Activated CD8-positive, alpha-beta memory T cell treated with anti-CD3 and anti-CD28 coated beads, Interleukin-2, amount 10 ng/mL, durations not matched to agents 7 days and 5 days (primary cell): ENCODE results near the gene EHD1. TPM values are rescaled to one million over a fixed set of nuclear protein-coding genes. Genes with fewer than 3 reads are reported as not detected.

Source experiments
- ATAC-seq: fragments of 150-1000 bp; cut with Tn5 transposase; one replicate; pipeline ENCODE4 v1.10.0; 2021; ENCODE audit warnings: moderate library complexity
- CTCF ChIA-PET: fragments of 350-600 bp; sonication (Branson Sonifier 250); formaldehyde crosslinking; loops from one replicate; lab custom pipeline; 2021; ENCODE audit warnings: antibody characterized with exemption; lab: Charles Lee
- DNase-seq: peaks from one replicate; pipeline ENCODE4 v3.0.0-alpha.2; 2020
- H3K27ac Mint-ChIP-seq: one replicate; pipeline ENCODE4 v1.8.0; 2021; ENCODE audit warnings: mild to moderate bottlenecking, mixed read lengths
- H3K27me3 Mint-ChIP-seq: one replicate; pipeline ENCODE4 v1.8.0; 2021; ENCODE audit warnings: mixed read lengths
- H3K36me3 Mint-ChIP-seq: one replicate; pipeline ENCODE4 v1.8.0; 2021; ENCODE audit warnings: mild to moderate bottlenecking, mixed read lengths
- H3K4me1 Mint-ChIP-seq: one replicate; pipeline ENCODE4 v1.8.0; 2021; ENCODE audit warnings: mixed read lengths
- H3K4me3 Mint-ChIP-seq: one replicate; pipeline ENCODE4 v1.8.0; 2021; ENCODE audit warnings: mild to moderate bottlenecking, moderate library complexity, mixed read lengths
- H3K9me3 Mint-ChIP-seq: one replicate; pipeline ENCODE4 v1.8.0; 2022; ENCODE audit warnings: low read depth, mixed read lengths
- total RNA-seq, 2 experiments: library from RNA; stranded (reverse); gene quantifications; one replicate each; pipeline ENCODE4 v1.2.3, GENCODE V29; 2021

The EHD1 gene
- total RNA-seq, 2 experiments from 2014 or later: 149 to 155 TPM

- no peaks in the 10 kb centered on the region for H3K9me3 Mint-ChIP-seq
- H3K27me3 Mint-ChIP-seq: no peaks in the 10 kb centered on the region
- ATAC-seq: no peak
These were observed 40.5 kb downstream of the EHD1 start for GRCh38 chr11:64837887-64838351.

GRCh38 chr11:64836448-64837072 lies 41.9 kb downstream of the EHD1 start:
- ATAC-seq (no peak), DNase-seq (no peak)
- H3K4me3 Mint-ChIP-seq: no peak overlapping the region
- peaks cover 10% of the 10 kb centered on the region for H3K4me1 Mint-ChIP-seq
- H3K36me3 Mint-ChIP-seq: no peaks in the 10 kb centered on the region
- no peak overlapping the region for H3K27ac Mint-ChIP-seq
- CTCF ChIA-PET: interaction anchor here (0.9 to 1.0 kb wide), 2 partner anchors 8 to 57 kb away, joined by 3 to 5 read pairs; partner anchors contain the start of gene CDC42BPG
- no peaks in the 10 kb centered on the region for H3K27me3 Mint-ChIP-seq
- no peaks in the 10 kb centered on the region for H3K9me3 Mint-ChIP-seq

More at GRCh38 chr11:64837887-64838351, 40.5 kb downstream of the EHD1 start:
- DNase-seq: no peak
- Mint-ChIP-seq H3K4me3 (no peak overlapping the region), H3K4me1 (peaks cover 10% of the 10 kb centered on the region), H3K36me3 (no peaks in the 10 kb centered on the region), H3K27ac (no peak overlapping the region)
- CTCF ChIA-PET: interaction anchor here (0.9 to 22.7 kb wide), 2 partner anchors 11 to 23 kb away, joined by 3 to 409 read pairs; no protein-coding TSS in a partner anchor

- H3K4me3 Mint-ChIP-seq: no peak overlapping the region
- no peak overlapping the region for H3K27ac Mint-ChIP-seq
- no peaks in the 10 kb centered on the region for H3K27me3 Mint-ChIP-seq
- CTCF ChIA-PET: interaction anchor here (0.7 to 1.2 kb wide), 5 partner anchors 8 to 281 kb away, joined by 3 to 5 read pairs (median 3); partner anchors contain the start of genes CDC42BPG and ZNHIT2
- H3K9me3 Mint-ChIP-seq: no peaks in the 10 kb centered on the region
- no peaks in the 10 kb centered on the region for H3K36me3 Mint-ChIP-seq
- DNase-seq (no peak), ATAC-seq (no peak)
- peaks cover 10% of the 10 kb centered on the region for H3K4me1 Mint-ChIP-seq
These were observed 42.6 kb downstream of the EHD1 start for GRCh38 chr11:64835616-64836447.

GRCh38 chr11:64834723-64835615 lies 43.5 kb downstream of the EHD1 start:
- no peaks in the 10 kb centered on the region for H3K9me3 Mint-ChIP-seq
- no peaks in the 10 kb centered on the region for H3K36me3 Mint-ChIP-seq
- no peak overlapping the region for H3K27ac Mint-ChIP-seq

GRCh38 chr11:64834031-64834722 lies 44.2 kb downstream of the EHD1 start:
- Mint-ChIP-seq H3K4me3 (no peak overlapping the region), H3K27ac (no peak overlapping the region), H3K27me3 (no peaks in the 10 kb centered on the region), H3K9me3 (no peaks in the 10 kb centered on the region), H3K4me1 (peaks cover 10% of the 10 kb centered on the region), H3K36me3 (no peaks in the 10 kb centered on the region)
- DNase-seq (no peak), ATAC-seq (no peak)
- CTCF ChIA-PET: interaction anchor here (0.9 to 1.4 kb wide), 3 partner anchors 11 to 278 kb away, joined by 3 to 10 read pairs (median 3); partner anchors contain the start of gene CDC42BPG

More at GRCh38 chr11:64834723-64835615, 43.5 kb downstream of the EHD1 start:
- no peaks in the 10 kb centered on the region for H3K27me3 Mint-ChIP-seq
- H3K4me3 Mint-ChIP-seq: no peak overlapping the region
- CTCF ChIA-PET: interaction anchor here (0.7 to 1.4 kb wide), 7 partner anchors 9 to 282 kb away, joined by 3 to 10 read pairs (median 3); partner anchors contain the start of genes CDC42BPG and ZNHIT2
- H3K4me1 Mint-ChIP-seq: peaks cover 10% of the 10 kb centered on the region
- ATAC-seq (no peak), DNase-seq (no peak)

GRCh38 chr11:64833509-64833908 lies 44.9 kb downstream of the EHD1 start:
- ATAC-seq (no peak), DNase-seq (no peak)
- peaks cover 10% of the 10 kb centered on the region for H3K4me1 Mint-ChIP-seq
- H3K9me3 Mint-ChIP-seq: no peaks in the 10 kb centered on the region
- H3K27ac Mint-ChIP-seq: no peak overlapping the region
- no peaks in the 10 kb centered on the region for H3K36me3 Mint-ChIP-seq
- CTCF ChIA-PET: interaction anchor here (1.0 kb wide), 1 partner anchor 10 kb away, joined by 3 read pairs; the partner anchor contains the start of gene CDC42BPG
- H3K27me3 Mint-ChIP-seq: no peaks in the 10 kb centered on the region
- no peak overlapping the region for H3K4me3 Mint-ChIP-seq

GRCh38 chr11:64833198-64833502 lies 45.3 kb downstream of the EHD1 start:
- Mint-ChIP-seq H3K9me3 (no peaks in the 10 kb centered on the region), H3K27me3 (no peaks in the 10 kb centered on the region), H3K27ac (no peak overlapping the region), H3K36me3 (no peaks in the 10 kb centered on the region), H3K4me3 (no peak overlapping the region), H3K4me1 (peaks cover 10% of the 10 kb centered on the region)
- no peak for DNase-seq
- ATAC-seq: no peak
- CTCF ChIA-PET: interaction anchor here (1.0 kb wide), 1 partner anchor 11 kb away, joined by 3 read pairs; the partner anchor contains the start of gene CDC42BPG

GRCh38 chr11:64832467-64833197 lies 45.8 kb downstream of the EHD1 start:
- H3K4me1 Mint-ChIP-seq: peaks cover 9% of the 10 kb centered on the region
- CTCF ChIA-PET: interaction anchor here (1.0 kb wide), 1 partner anchor 11 kb away, joined by 3 read pairs; the partner anchor contains the start of gene CDC42BPG
- H3K27me3 Mint-ChIP-seq: no peaks in the 10 kb centered on the region

GRCh38 chr11:64831411-64831891 lies 47.0 kb downstream of the EHD1 start:
- DNase-seq (no peak), ATAC-seq (no peak)
- H3K9me3 Mint-ChIP-seq: no peaks in the 10 kb centered on the region
- no peaks in the 10 kb centered on the region for H3K36me3 Mint-ChIP-seq
- CTCF ChIA-PET: no interaction called here
- H3K4me3 Mint-ChIP-seq: no peak overlapping the region
- H3K4me1 Mint-ChIP-seq: no peaks in the 10 kb centered on the region
- H3K27ac Mint-ChIP-seq: no peak overlapping the region
- H3K27me3 Mint-ChIP-seq: no peaks in the 10 kb centered on the region

More at GRCh38 chr11:64832467-64833197, 45.8 kb downstream of the EHD1 start:
- no peak overlapping the region for H3K27ac Mint-ChIP-seq
- no peaks in the 10 kb centered on the region for H3K36me3 Mint-ChIP-seq
- DNase-seq (no peak), ATAC-seq (no peak)
- no peak overlapping the region for H3K4me3 Mint-ChIP-seq
- H3K9me3 Mint-ChIP-seq: no peaks in the 10 kb centered on the region

GRCh38 chr11:64829536-64830251 lies 48.7 kb downstream of the EHD1 start:
- Mint-ChIP-seq H3K27ac (no peak overlapping the region), H3K27me3 (no peaks in the 10 kb centered on the region), H3K4me3 (no peak overlapping the region), H3K36me3 (no peaks in the 10 kb centered on the region), H3K4me1 (no peaks in the 10 kb centered on the region), H3K9me3 (no peaks in the 10 kb centered on the region)
- ATAC-seq (no peak), DNase-seq (no peak)
- CTCF ChIA-PET: interaction anchor here (1.5 to 1.9 kb wide), 3 partner anchors 14 to 64 kb away, joined by 3 to 4 read pairs (median 4); no protein-coding TSS in a partner anchor

GRCh38 chr11:64827451-64827839 lies 51.0 kb downstream of the EHD1 start:
- Mint-ChIP-seq H3K36me3 (no peaks in the 10 kb centered on the region), H3K27me3 (no peaks in the 10 kb centered on the region), H3K9me3 (no peaks in the 10 kb centered on the region), H3K4me1 (no peaks in the 10 kb centered on the region), H3K27ac (no peak overlapping the region), H3K4me3 (no peak overlapping the region)
- DNase-seq (no peak), ATAC-seq (no peak)
- CTCF ChIA-PET: interaction anchor here (0.9 to 1.3 kb wide), 2 partner anchors 11 to 17 kb away, joined by 3 read pairs; no protein-coding TSS in a partner anchor
